Uterus (tissue), 2 donors: ENCODE measurements around the gene GIPC3.

Experiments used
- CTCF ChIP-seq, 4 experiments: fragments of 200-600 bp in 2 of 4; fragments of 450-650 bp in 2 of 4; sonication (generic) in 2 of 4; IDR thresholded peaks; one replicate each; pipeline ENCODE4 v1.5.1; 2016 to 2019; ENCODE audit warnings: antibody characterized with exemption in 4 of 4, mild to moderate bottlenecking in 2 of 4, moderate library complexity in 1 of 4
- POLR2A ChIP-seq, 2 donors: fragments of 450-650 bp; IDR thresholded peaks; one replicate each; pipeline ENCODE4 v1.6.1; 2016; ENCODE audit warnings: antibody characterized with exemption in 2 of 2, mild to moderate bottlenecking in 1 of 2, moderate library complexity in 1 of 2

GRCh38 chr19:3585301-3586126, at the start of gene GIPC3:
- TF ChIP-seq CTCF (IDR thresholded peaks at IDR 0.05): no peak
- no peak for TF ChIP-seq POLR2A (IDR thresholded peaks at IDR 0.05)
